Activated CD8-positive, alpha-beta memory T cell treated with anti-CD3 and anti-CD28 coated beads, Interleukin-2, amount 50 U/mL, for 24 hours (primary cell): ENCODE measurements around the gene LCN1.

Experiments used
- DNase-seq: peaks from one replicate; pipeline ENCODE4 v3.0.0-alpha.2; 2020; ENCODE audit errors: extremely low read depth

The LCN1 gene

GRCh38 chr9:135567311-135567710 is 46.1 kb downstream of the LCN1 start:
- no peak for DNase-seq

GRCh38 chr9:135568026-135568425 is 46.8 kb downstream of the LCN1 start:
- DNase-seq = no peak

DNA sequence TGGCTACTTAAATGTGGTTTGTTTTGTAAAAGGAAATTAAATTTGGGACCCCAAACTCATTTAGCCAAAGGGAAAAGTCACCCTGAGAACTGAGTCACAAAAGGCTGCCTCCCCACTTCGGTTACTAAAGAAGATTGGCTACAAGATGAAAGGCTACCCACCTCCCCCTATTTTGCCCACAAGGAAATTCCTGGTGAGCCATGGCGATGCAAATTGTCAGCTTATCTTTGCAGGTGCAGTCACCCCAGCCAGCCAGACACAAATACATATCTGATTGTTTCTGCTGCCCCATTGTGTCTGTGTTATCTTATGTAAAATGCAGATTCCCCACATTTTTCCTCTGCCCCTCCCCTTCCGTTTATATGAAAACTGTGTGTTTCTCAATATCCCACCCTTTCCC is 49.2 kb downstream of the LCN1 start:
- DNase-seq = no peak

- no peak for DNase-seq
Measured at GRCh38 chr9:135572233-135572632, 51.0 kb downstream of the LCN1 start.

DNA sequence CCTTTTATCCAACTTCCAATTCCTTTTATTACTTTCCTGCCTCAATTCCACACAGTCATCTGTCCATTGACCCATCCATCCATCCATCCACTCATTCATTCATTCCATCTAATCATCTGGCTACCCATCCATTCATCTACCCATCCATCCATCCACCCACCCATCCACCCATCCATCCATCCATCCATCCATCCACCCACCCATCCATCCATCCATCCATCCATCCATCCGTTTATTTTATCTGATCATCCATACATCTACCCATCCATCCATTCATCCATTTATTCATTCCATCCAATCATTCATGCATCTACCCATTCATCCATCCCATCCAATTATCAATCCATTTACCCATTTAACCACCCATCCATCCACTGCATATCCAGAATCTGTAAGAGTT is 51.9 kb downstream of the LCN1 start:
- no peak for DNase-seq

DNA sequence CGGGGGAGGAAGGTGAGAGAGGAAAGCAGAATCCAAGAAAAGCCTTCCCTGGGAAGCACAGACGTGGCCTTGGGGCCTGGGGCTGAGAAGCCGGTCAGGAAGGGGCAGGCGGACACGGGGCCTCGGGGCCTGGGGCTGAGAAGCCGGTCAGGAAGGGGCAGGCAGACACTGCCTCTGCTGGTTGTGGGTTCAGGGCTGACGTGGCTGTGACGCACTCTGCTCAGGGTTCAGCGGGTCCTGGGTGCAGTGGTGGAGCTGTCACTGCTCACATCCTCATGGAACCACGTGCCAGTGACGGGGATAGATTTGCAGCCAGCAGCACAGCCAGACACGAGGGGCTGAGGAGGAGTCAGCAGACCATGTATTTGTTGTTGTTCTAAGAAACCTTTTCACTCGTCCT is 53.1 kb downstream of the LCN1 start:
- no peak for DNase-seq

- no peak for DNase-seq
Measured at GRCh38 chr9:135574943-135575342, 53.7 kb downstream of the LCN1 start.
